Measurements from ENCODE around the gene ZDHHC14.
"Not testable (repeated sequence)": the region's sequence is repeated elsewhere in the genome, so short reads cannot be mapped to it uniquely, and the experiment has no call there.

ZDHHC14 gene

DNA sequence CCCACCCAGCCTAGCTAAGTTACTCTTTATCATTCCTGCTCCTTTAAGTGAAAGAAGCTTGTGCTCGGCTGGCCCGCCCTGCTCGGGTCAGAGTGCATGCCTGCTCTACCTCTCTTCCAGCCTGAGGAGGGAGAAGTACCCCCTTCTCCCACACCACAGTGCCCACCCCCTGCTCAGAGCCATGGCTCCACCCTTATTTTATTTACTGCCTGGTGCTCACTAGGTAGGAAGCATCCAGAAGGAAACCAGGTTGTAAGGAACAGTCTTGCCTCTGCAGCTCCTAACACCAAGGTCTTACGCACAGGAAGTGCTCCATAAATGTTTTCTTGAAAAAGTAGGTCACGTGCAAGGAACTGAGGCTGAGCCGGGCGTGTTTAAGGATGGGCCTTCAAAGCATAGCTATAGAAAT, 336.4 kb downstream of the ZDHHC14 start:
- no peak for DNase-seq (ENCODE audit: low read depth in 2 of 2)

DNA sequence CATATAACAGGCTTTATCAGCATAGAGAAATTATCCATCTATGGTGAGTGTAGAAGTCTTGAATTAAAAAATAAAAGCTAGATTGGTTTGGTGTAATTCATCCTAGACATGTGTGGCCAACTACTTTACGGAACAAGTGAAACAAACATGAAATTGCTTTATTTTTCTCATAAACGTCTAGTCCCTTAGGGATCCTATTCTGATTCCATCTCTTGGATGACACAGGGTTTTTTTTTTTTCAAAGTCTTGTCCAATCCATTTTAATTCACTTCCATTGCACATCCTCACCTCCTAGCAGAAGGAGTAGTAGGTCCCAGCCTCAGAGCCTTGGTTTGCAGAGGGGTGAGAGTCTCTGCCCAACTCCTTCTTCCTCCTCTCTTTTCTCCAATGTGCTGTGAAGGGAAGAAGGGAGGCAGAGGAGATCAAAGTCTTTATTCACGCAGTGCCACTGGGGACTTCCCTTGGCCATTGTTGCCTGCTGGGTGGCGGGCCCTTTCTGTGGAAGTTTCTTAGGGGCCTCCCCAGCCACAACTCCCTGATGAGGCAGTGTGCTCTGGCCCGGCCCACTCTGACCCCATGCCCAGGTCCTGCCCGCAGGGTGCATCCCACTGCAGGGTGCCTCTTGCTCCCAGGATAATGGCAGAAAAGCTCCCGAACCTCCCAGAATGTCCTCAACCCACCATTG, 337.7 kb downstream of the ZDHHC14 start:
- DNase-seq (ENCODE audit: low read depth in 2 of 2): no peak

DNA sequence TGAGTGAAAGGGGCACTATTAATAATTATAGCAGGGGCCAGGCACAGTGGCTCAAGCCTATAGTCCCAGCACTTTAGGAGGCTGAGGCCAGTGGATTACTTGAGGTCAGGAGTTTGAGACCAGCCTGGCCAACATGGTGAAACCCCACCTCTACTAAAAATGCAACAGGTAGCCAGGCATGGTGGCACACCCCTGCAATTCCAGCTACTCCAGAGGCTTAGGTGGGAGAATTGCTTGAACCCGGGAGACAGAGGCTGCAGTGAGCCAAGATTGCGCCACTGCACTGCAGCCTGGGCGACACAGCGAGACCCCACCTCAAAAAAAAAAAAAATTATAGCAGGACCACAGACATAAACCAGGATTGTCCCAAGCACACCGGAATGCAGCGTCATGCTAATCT, 340.0 kb downstream of the ZDHHC14 start:
- DNase-seq (ENCODE audit: low read depth in 2 of 2): not testable (repeated sequence)

DNA sequence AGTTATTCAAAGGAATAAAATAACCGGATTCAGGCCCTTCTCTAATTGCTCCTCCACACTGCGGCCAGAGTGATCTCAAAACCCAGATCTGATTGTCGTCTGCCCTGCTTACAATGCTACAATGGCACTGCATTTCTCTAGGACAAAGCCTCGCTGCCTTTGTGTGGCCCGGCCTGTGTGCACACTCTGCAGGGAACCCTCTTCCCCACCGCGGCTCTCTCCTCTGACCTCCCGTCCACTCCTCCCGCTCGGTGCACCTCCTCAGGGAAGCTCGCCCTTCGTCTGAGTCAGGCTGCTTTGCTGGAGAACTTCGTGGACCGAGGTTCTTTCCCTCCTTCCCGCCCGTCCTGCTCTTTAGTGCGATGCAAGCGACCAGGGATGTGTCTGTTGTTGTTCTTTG, 340.4 kb downstream of the ZDHHC14 start:
- DNase-seq (ENCODE audit: low read depth in 2 of 2): no peak

DNA sequence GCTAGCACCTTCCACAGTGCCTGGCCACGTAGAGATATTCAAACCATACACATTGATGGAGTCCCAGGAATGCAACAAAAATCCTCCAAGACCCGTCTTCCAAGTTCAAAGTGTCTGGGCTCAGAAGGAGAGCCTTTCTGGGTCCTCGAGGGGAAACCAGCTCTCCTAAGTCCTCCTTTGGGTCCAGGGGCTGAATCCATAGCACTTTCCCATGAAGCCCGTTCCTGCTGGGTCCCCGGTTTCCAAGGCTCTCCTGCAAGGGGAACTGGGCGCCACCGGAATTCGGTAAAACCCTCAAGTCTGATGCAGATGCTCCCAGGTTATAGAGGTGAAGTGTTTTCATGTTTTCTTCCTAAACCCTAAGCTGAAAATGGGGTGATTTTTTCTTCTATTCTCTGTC, 340.8 kb downstream of the ZDHHC14 start:
- no peak for DNase-seq (ENCODE audit: low read depth in 2 of 2)

DNA sequence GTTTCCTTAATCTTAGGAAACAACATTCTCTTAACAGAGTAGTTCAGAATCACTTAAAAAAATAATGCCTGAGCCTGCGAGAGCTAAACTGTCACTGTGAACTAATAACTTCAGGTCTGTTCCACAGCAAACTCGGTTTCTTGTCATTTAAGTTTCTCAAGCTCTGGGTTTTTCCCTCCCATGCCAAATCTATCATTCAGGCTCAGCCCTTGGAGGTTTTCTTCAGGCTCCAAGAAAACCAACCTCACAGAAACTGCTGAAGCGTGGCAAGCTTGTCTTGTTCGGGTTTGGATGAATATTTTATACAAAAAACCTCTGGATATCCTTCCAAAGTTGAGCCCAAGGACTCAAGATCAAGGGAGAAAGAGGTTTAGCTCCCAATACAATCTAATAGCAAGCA, 342.4 kb downstream of the ZDHHC14 start:
- DNase-seq (ENCODE audit: low read depth in 2 of 2): no peak

DNA sequence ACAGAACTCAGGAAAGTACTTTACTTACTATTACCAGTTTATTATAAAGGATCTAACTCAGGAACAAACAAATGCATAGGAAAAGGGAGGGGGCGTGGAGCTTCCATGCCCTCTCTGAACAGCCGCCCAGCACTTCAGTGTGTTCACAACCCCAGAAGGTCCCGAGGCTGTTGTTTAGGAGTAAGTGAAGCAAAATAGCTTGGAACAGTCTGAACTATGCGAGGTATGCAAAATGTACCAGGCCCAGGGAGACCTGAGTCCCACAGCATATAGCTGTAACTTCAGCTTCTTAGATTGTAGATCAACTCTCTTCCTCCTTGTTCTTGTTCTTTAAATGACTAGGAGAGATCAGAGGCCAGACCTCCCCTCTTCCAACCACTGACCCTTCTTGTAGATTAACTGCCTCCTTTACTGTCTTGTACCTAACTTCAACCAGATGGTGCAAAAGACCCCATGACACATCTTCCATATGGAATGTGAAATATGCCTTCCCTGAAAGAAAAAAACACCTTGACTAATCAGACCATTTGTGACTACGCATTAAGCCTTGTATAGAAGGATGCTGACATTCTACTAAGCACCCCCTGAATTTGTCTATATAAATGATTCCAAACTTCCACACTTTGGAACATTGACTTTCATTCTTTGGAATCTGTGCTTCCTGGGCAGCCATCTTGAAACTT, 343.3 kb downstream of the ZDHHC14 start:
- DNase-seq (ENCODE audit: low read depth in 2 of 2): no peak

DNA sequence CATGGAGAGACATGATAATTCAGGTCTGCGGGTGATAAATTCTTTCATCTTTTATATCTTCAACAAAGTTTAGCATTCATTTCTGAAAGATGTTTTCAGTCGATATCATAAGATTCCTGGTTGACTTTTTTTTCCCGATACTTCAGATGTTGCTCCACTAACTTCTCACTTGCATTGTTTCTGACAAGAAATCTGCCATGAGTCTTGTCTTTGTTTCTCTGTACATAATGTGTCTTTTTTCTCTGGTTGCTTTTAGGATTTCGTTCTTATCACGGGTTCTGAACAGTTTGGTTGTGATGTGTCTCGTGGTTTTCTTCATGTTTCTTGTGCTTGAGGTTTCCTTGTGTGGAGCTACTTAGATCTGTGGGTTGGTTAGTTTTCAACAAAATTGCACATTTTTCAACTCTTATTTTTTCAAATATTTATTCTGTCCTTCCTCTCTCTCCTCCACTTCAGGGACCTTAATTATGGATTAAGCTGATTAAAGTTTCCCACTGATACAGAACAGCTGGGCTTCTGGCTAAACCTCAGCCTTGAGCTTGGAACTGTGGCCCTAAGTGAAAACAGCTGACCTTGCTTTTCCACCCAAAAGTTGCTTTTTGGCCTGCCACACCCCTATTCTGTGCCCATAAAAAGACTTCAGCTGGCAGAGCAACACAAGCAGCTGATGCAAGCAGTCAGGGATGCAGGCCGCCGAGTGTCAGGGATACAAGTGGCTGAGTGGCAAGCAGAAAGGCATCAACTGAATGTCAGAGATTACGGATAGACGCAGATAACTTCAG, 344.2 kb downstream of the ZDHHC14 start:
- DNase-seq (ENCODE audit: low read depth in 2 of 2): no peak

DNA sequence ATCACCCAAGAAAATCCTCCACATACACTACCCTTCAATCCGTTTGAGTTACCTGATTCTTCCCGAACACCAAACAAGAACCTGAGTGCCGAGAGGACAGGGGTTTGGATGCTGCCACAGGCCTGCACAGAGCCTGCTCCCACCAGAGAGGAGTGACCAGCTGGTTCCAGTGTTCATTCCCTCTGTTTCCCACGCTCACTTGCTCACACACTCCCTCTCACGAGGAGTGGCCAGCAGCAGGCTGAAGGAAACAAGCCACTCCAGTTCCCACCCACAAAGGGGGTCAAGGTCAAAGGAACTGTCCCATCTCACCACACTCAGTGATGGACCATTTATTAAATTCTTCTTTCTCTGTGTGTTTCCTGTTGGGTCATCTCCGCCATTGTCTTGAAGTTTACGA, 344.8 kb downstream of the ZDHHC14 start:
- DNase-seq (ENCODE audit: low read depth in 2 of 2): no peak

DNA sequence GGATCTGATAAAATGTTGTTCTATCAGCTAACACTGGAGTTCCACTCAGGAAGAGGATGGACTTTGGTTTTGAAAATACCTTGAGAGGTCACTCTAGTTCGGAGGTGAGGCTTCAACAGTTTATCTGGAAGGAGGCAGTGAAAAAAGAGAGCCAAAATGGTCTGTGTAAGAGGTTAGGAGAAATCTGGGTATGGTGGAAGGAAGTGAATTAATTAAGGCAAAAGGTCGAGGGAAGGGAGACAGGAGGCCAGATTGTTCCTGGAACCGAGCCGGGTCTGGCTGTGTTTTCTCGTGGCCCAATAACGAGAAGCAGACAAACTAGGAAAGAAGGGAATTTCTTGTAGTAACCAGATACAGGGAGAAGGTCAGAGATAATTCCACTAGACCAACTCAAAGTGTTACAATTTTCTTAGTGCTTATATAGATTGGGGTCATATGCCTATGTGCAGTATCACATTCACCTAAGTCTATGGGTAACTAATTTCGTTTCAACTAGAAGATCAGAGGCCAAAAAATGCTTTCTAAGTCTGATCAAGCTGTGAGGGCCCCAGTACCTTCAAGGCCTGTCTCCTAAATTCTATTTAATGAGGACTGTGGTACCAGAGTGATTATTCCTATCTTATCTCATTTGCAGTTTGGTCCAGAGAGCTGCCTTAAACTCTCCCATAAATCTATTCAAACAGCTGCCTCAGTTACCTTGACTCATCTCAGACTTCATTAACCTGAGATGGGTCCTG, 346.1 kb downstream of the ZDHHC14 start:
- no peak for DNase-seq (ENCODE audit: low read depth in 2 of 2)
